COLO668 (cell line): ENCODE measurements around the gene WNT10A.
"Not testable (repeated sequence)": the region's sequence is repeated elsewhere in the genome, so short reads cannot be mapped to it uniquely, and the experiment has no call there.

Source experiments
- DNase-seq: peaks from one replicate; lab custom pipeline; 2025; ENCODE audit not compliant: unreplicated experiment; lab: John Stamatoyannopoulos, UW

The WNT10A gene

GRCh38 chr2:218927876-218928275 lies 47.2 kb downstream of the WNT10A start:
- DNase-seq, result no peak

- DNase-seq, result not testable (repeated sequence)
Observed at GRCh38 chr2:218930488-218930887, 49.8 kb downstream of the WNT10A start.

GRCh38 chr2:218931751-218932150 lies 51.1 kb downstream of the WNT10A start:
- not testable (repeated sequence) for DNase-seq
